ENCODE results near the gene SCG5.

- TF ChIP-seq CTCF (IDR thresholded peaks at IDR 0.05) (no peak), EP300 (IDR thresholded peaks at IDR 0.05) (no peak), POLR2A (IDR thresholded peaks at IDR 0.05; ENCODE audit: low read depth) (no peak)
These were observed 63.0 kb downstream of the SCG5 start for GRCh38 chr15:32704395-32704981.
